K562 (cell line): Measurements from ENCODE around the gene WDR81. TPM values are rescaled to one million over a fixed set of nuclear protein-coding genes. Genes with fewer than 3 reads are reported as not detected.

Experiments
- ATAC-seq: fragments of 200-7000 bp; cut with Tn5 transposase; 3 replicates; pipeline ENCODE4 v1.9.1; 2020; ENCODE audit warnings: moderate library complexity
- BruUV-seq: library from RNA; stranded (reverse); fragments of 400-500 nt; replicated peaks from 2 replicates; lab custom pipeline; 2021; lab: Mats Ljungman, UMichigan
- CTCF ChIA-PET: fragments of 300-600 bp; formaldehyde crosslinking; extraction: SDS; loops from one replicate; lab custom pipeline; 2021; ENCODE audit warnings: low intra/inter-chr PET ratio; lab: Yijun Ruan, JAX
- POLR2A ChIA-PET: fragments of 300-600, 350-650 bp; sonication (Branson Sonifier 250); formaldehyde crosslinking; extraction: SDS; loops from one replicate; lab custom pipeline; 2021; ENCODE audit warnings: antibody characterized with exemption, inconsistent platforms; lab: Yijun Ruan, JAX
- DNase-seq, 4 experiments: peaks; one replicate each; pipeline versions ENCODE4 v3.0.0 to v3.0.0-alpha.2; 2011 to 2018; ENCODE audit warnings: low spot score in 3 of 4, mixed read lengths in 3 of 4; ENCODE audit errors: extremely low read depth in 1 of 4
- FAIRE-seq: peaks from 2 replicates; lab custom pipeline; 2011; peaks lifted over from hg19 to GRCh38; lab: Jason Lieb, UNC
- H2AFZ ChIP-seq: 2 replicates; pipeline ENCODE4 v1.6.0; 2011; ENCODE audit warnings: low read depth, low read length, control low read depth, inconsistent platforms
- H3K27ac ChIP-seq: fragments of 200-600 bp; 3 replicates; pipeline ENCODE4 v1.8.0; 2011; ENCODE audit warnings: low read depth, mild to moderate bottlenecking, control low read depth, inconsistent platforms, low read length, moderate library complexity, mixed read lengths; ENCODE audit errors: extremely low read depth
- H3K27me3 ChIP-seq, 2 experiments: fragments of 300-600 bp in 1 of 2; 2 replicates in 1 of 2; 3 replicates in 1 of 2; pipeline versions ENCODE4 v1.6.0 to v1.8.0; 2011; ENCODE audit warnings: inconsistent platforms in 2 of 2, low read length in 2 of 2, mild to moderate bottlenecking in 1 of 2, mixed read lengths in 1 of 2, moderate library complexity in 1 of 2; ENCODE audit not compliant: control insufficient read depth in 2 of 2, insufficient read depth in 2 of 2
- H3K36me3 ChIP-seq: fragments of 300-600 bp; 3 replicates; pipeline ENCODE4 v1.8.0; 2011; ENCODE audit warnings: mild to moderate bottlenecking, low read length, inconsistent platforms; ENCODE audit not compliant: control insufficient read depth, insufficient read depth
- H3K4me1 ChIP-seq, 2 experiments: fragments of 200-600 bp in 1 of 2; replicated peaks in 1 of 2; 2 replicates in 1 of 2; 3 replicates in 1 of 2; pipeline versions ENCODE4 v1.5.1 to v1.8.0; 2011; ENCODE audit warnings: inconsistent platforms in 2 of 2, low read length in 2 of 2, mild to moderate bottlenecking in 1 of 2, mixed read lengths in 1 of 2, moderate library complexity in 1 of 2; ENCODE audit not compliant: control insufficient read depth in 2 of 2, insufficient read depth in 2 of 2
- H3K4me2 ChIP-seq: 2 replicates; pipeline ENCODE4 v1.6.1; 2011; ENCODE audit warnings: low read length, control low read depth, inconsistent platforms, mixed read lengths; ENCODE audit not compliant: insufficient read depth
- H3K4me3 ChIP-seq: fragments of 200-600 bp; sonication (generic), shearing (Covaris generic); 2 replicates; pipeline ENCODE4 v1.5.1; 2016; ENCODE audit warnings: control low read depth, inconsistent platforms
- H3K79me2 ChIP-seq: fragments of 200-600 bp; 3 replicates; pipeline ENCODE4 v1.8.0; 2011; ENCODE audit warnings: low read length, inconsistent platforms; ENCODE audit not compliant: control insufficient read depth, insufficient read depth
- H3K9ac ChIP-seq, 2 experiments: 2 replicates each; pipeline versions ENCODE4 v1.6.0 to v1.6.1; 2011; ENCODE audit warnings: low read depth in 2 of 2, low read length in 2 of 2, control low read depth in 1 of 2, inconsistent platforms in 1 of 2, mild to moderate bottlenecking in 1 of 2, mixed read lengths in 1 of 2; ENCODE audit not compliant: insufficient read depth in 1 of 2
- H3K9me1 ChIP-seq: one replicate; pipeline ENCODE4 v1.6.0; 2011; ENCODE audit warnings: inconsistent platforms, mild to moderate bottlenecking, low read length, moderate library complexity; ENCODE audit not compliant: control insufficient read depth, insufficient read depth
- H3K9me3 ChIP-seq: replicated peaks from 2 replicates; pipeline ENCODE4 v1.5.1; 2011; ENCODE audit warnings: low read depth, low read length, inconsistent platforms; ENCODE audit not compliant: control insufficient read depth, insufficient read depth
- H4K20me1 ChIP-seq: replicated peaks from 2 replicates; pipeline ENCODE4 v1.6.1; 2011; ENCODE audit warnings: low read length, inconsistent platforms, mixed read lengths; ENCODE audit not compliant: control insufficient read depth, insufficient read depth
- ADNP ChIP-seq: fragments of 200-800 bp; sonication (Bioruptor generic); IDR thresholded peaks from 2 replicates; pipeline ENCODE4 v1.6.1; 2016; ENCODE audit warnings: missing genetic modification characterization, missing compliant biosample characterization
- BACH1 ChIP-seq: fragments of 200-800 bp; sonication (Bioruptor generic); IDR thresholded peaks from 2 replicates; pipeline ENCODE4 v1.6.1; 2016; ENCODE audit warnings: missing genetic modification characterization, missing compliant biosample characterization
- BHLHE40 ChIP-seq: IDR thresholded peaks from 2 replicates; pipeline ENCODE4 v1.6.1; 2011; ENCODE audit warnings: low read length, improper control_type of control experiment
- BRD9 ChIP-seq: fragments of 450-650 bp; IDR thresholded peaks from 2 replicates; pipeline ENCODE4 v1.6.1; 2018; ENCODE audit warnings: low read depth; ENCODE audit not compliant: partially characterized antibody
- DACH1 ChIP-seq: fragments of 450-650 bp; IDR thresholded peaks from 2 replicates; pipeline ENCODE4 v1.6.1; 2018; ENCODE audit not compliant: partially characterized antibody
- DMBX1 ChIP-seq: fragments of 250-450 bp; sonication (Bioruptor Pico); IDR thresholded peaks from 2 replicates; pipeline ENCODE4 v1.8.0; 2022; ENCODE audit warnings: inconsistent platforms, mild to moderate bottlenecking, moderate library complexity, borderline replicate concordance
- EP400 ChIP-seq: fragments of 450-650 bp; IDR thresholded peaks from 2 replicates; pipeline ENCODE4 v1.6.1; 2017; ENCODE audit warnings: antibody characterized with exemption, mild to moderate bottlenecking, moderate library complexity
- NRF1 ChIP-seq, 2 experiments: fragments of 450-650 bp; IDR thresholded peaks in 1 of 2; conservative IDR thresholded peaks in 1 of 2; 2 replicates each; pipeline ENCODE4 v1.6.1; 2014; ENCODE audit warnings: mild to moderate bottlenecking in 2 of 2
- OTX1 ChIP-seq: fragments of 450-650 bp; formaldehyde crosslinking; IDR thresholded peaks from 2 replicates; pipeline ENCODE4 v1.4.0; 2022; ENCODE audit warnings: mild to moderate bottlenecking
- PYGO2 ChIP-seq: fragments of 450-650 bp; IDR thresholded peaks from 2 replicates; pipeline ENCODE4 v1.6.1; 2016; ENCODE audit warnings: mild to moderate bottlenecking, missing genetic modification characterization, moderate library complexity, missing compliant biosample characterization
- RB1 ChIP-seq: fragments of 450-650 bp; IDR thresholded peaks from 2 replicates; pipeline ENCODE4 v1.6.1; 2017; ENCODE audit warnings: low read depth, mild to moderate bottlenecking
- TSC22D4 ChIP-seq: fragments of 450-650 bp; IDR thresholded peaks from 2 replicates; pipeline ENCODE4 v1.6.1; 2016; ENCODE audit warnings: missing genetic modification characterization, missing biosample characterization, control low read depth
- ZBED1 ChIP-seq: IDR thresholded peaks from 2 replicates; pipeline ENCODE4 v1.6.1; 2014
- ZNF277 ChIP-seq: fragments of 250-450 bp; sonication (Bioruptor Pico); IDR thresholded peaks from 2 replicates; pipeline ENCODE4 v1.8.0; 2022; ENCODE audit warnings: inconsistent platforms, mild to moderate bottlenecking, moderate library complexity, borderline replicate concordance
- ZNF41 ChIP-seq: fragments of 250-450 bp; sonication (Bioruptor Pico); conservative IDR thresholded peaks from 2 replicates; pipeline ENCODE4 v1.4.0; 2020; ENCODE audit warnings: mild to moderate bottlenecking
- ZNF644 ChIP-seq: fragments of 200-800 bp; sonication (Bioruptor generic); IDR thresholded peaks from 2 replicates; pipeline ENCODE4 v1.6.1; 2016; ENCODE audit warnings: low read depth, missing genetic modification characterization, missing compliant biosample characterization
- ZNF830 ChIP-seq: fragments of 250-450 bp; sonication (Bioruptor Pico); IDR thresholded peaks from 2 replicates; pipeline ENCODE4 v1.5.0; 2021; ENCODE audit warnings: mild to moderate bottlenecking
- WGBS: fragments of 100-300 bp; shearing (Covaris generic); methylation state at CpG from one replicate; pipeline ENCODE4 v1.1.6; 2016; ENCODE audit warnings: low coverage, mixed read lengths; ENCODE audit not compliant: insufficient coverage; ENCODE audit errors: missing lambda C conversion rate; 5-methylcytosine and 5-hydroxymethylcytosine counted together
- in situ Hi-C: fragments of 300-500 bp; cut with MboI; formaldehyde crosslinking; loops from 4 replicates; pipeline ENCODE4 v1.15.0; 2018; ENCODE audit warnings: inconsistent platforms, mixed read lengths
- intact Hi-C: fragments of 100-400 bp; cut with micrococcal nuclease; formaldehyde crosslinking; loops from 2 replicates; pipeline ENCODE4 v1.14.2; 2022
- polyA plus RNA-seq, 8 experiments: library from polyadenylated mRNA; depleted of rRNA in 4 of 8; stranded (reverse) in 5 of 8; unstranded in 3 of 8; fragments of >200 nt; fragmentation: Nextera tagmentation in 2 of 8; fragmentation: Illumina TruSeq in 1 of 8; extraction: Ambion mirVana in 2 of 8; extraction: Trizol in 1 of 8; gene quantifications; 2 replicates each; pipeline versions ENCODE4 v1.2.1 to v1.2.3, GENCODE V29; 2011 to 2014; ENCODE audit warnings: inconsistent platforms in 1 of 8, missing spikeins in 1 of 8
- total RNA-seq, 7 experiments: library from RNA; depleted of rRNA in 6 of 7; stranded (reverse); fragments of >200 nt in 6 of 7; fragmentation: Illumina TruSeq in 2 of 7; extraction: Trizol in 2 of 7; gene quantifications; 2 replicates each; pipeline versions ENCODE4 v1.2.1 to v1.2.3, GENCODE V29; 2011 to 2021; ENCODE audit warnings: low replicate concordance in 1 of 7
- TF ChIP-seq, protein P1 (sequence below): sonication (generic); formaldehyde crosslinking; IDR thresholded peaks from 2 replicates; pipeline ENCODE4 v1.8.0; 2022; ENCODE audit warnings: mild to moderate bottlenecking, low read depth, missing genetic modification reagents

WDR81 gene
- total and polyA plus RNA-seq, 9 of the 15 experiments (the other 6 are each of a cell fraction or from before 2014, with no cell fraction given) = 0.01 to 17.1 (median 3.3) TPM

DNA sequence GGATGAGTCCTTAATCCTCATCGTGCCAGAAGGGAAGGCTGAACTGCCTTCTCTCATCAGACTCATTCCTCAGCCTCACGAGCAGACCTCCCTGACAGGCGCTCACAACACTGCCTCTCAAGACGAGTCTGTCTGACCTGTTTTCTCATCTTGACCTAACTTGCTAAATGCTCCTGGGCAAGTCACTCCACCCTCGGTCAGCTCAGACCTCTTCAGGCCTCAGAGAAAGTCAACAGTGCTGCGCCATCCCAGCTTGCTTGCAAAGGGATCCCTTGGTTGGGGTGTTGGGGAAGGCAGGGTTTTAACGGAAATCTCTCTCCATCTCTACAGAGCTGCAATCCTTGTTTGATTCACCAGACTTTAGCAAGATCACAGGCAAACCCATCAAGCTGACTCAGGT is 52.4 kb downstream of the WDR81 start:
- no peak overlapping the region for H3K4me3 ChIP-seq
- H3K9me3 ChIP-seq = no peaks in the 10 kb centered on the region
- no peak overlapping the region for H2AFZ ChIP-seq
- no peak overlapping the region for H3K4me2 ChIP-seq
- H3K27me3 ChIP-seq = no peaks in the 10 kb centered on the region
- no TSS peak for BruUV-seq
- H3K9ac ChIP-seq = no peak overlapping the region; a peak in 1 of 4 replicates
- in situ Hi-C loops = no loop called here
- POLR2A ChIA-PET = interaction anchor here (2.6 kb wide), 1 partner anchor 14 kb away, joined by 8 read pairs; the partner anchor contains the start of gene SERPINF1
- peaks cover 4 to 6% of the 10 kb centered on the region in 2 experiments; a peak in 2 of 5 replicates for H3K4me1 ChIP-seq
- H3K36me3 ChIP-seq = peaks cover 55% of the 10 kb centered on the region
- DNase-seq (no peak), ATAC-seq (no peak)
- 75% methylated on average over 6 of the region's 7 CpGs for WGBS
- H4K20me1 ChIP-seq = no peaks in the 10 kb centered on the region; the same call in 1 of the 2 replicates
- H3K27ac ChIP-seq = no peak overlapping the region
- no peaks in the 10 kb centered on the region for H3K9me1 ChIP-seq
- CTCF ChIA-PET = interaction anchor here (0.6 kb wide), 1 partner anchor 145 kb away, joined by 3 read pairs; no protein-coding TSS in a partner anchor
- TF ChIP-seq TSC22D4 (tag) (no peak), OTX1 (CRISPR knock-in tag) (no peak), ZNF277 (CRISPR knock-in tag) (no peak), NRF1 (conservative IDR thresholded peaks at IDR 0.05 in 1 of 2, IDR thresholded peaks at IDR 0.05 in 1 of 2) (no peak), BRD9 (no peak), ZNF644 (no peak), BACH1 (no peak), PYGO2 (tag) (no peak), ZNF830 (no peak), ADNP (no peak), EP400 (no peak), ZBED1 (no peak), ZNF41 (CRISPR knock-in tag) (no peak), DACH1 (no peak), BHLHE40 (no peak), DMBX1 (CRISPR knock-in tag) (no peak), RB1 (no peak)
- TF ChIP-seq, protein P1, sequence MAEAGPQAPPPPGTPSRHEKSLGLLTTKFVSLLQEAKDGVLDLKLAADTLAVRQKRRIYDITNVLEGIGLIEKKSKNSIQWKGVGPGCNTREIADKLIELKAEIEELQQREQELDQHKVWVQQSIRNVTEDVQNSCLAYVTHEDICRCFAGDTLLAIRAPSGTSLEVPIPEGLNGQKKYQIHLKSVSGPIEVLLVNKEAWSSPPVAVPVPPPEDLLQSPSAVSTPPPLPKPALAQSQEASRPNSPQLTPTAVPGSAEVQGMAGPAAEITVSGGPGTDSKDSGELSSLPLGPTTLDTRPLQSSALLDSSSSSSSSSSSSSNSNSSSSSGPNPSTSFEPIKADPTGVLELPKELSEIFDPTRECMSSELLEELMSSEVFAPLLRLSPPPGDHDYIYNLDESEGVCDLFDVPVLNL (CRISPR knock-in tag) = no peak
- TF ChIP-seq, all 486 proteins: peak for 0
- intact Hi-C loops = no loop called here
- H3K79me2 ChIP-seq = no peaks in the 10 kb centered on the region
- FAIRE-seq = no peak
